H9 (cell line): ENCODE measurements around the gene CDCA3. TPM values are rescaled to one million over a fixed set of nuclear protein-coding genes. Genes with fewer than 3 reads are reported as not detected.

Experiments used
- DNase-seq: peaks from one replicate; pipeline ENCODE4 v3.0.0-alpha.2; 2017
- H2AFZ ChIP-seq: one replicate; pipeline ENCODE4 v1.6.1; 2013; ENCODE audit warnings: mild to moderate bottlenecking, low read length, control low read depth, moderate library complexity
- H2AK5ac ChIP-seq: 2 replicates; pipeline ENCODE4 v1.6.1; 2013; ENCODE audit warnings: low read length, control low read depth, mixed read lengths; ENCODE audit not compliant: insufficient read length
- H2BK120ac ChIP-seq: one replicate; pipeline ENCODE4 v1.6.1; 2013; ENCODE audit warnings: low read depth, mild to moderate bottlenecking, low read length, control low read depth, inconsistent platforms; ENCODE audit not compliant: poor library complexity, severe bottlenecking
- H2BK12ac ChIP-seq: 2 replicates; pipeline ENCODE4 v1.6.1; 2013; ENCODE audit warnings: low read length, control low read depth, mixed read lengths, low read depth; ENCODE audit not compliant: insufficient read length
- H2BK15ac ChIP-seq: 2 replicates; pipeline ENCODE4 v1.6.1; 2013; ENCODE audit warnings: low read depth, low read length, control low read depth
- H2BK20ac ChIP-seq: one replicate; pipeline ENCODE4 v1.6.1; 2013; ENCODE audit warnings: low read depth, mild to moderate bottlenecking, low read length, control low read depth, inconsistent platforms; ENCODE audit not compliant: poor library complexity, severe bottlenecking
- H2BK5ac ChIP-seq: 2 replicates; pipeline ENCODE4 v1.6.1; 2013; ENCODE audit warnings: low read length, control low read depth, mixed read lengths; ENCODE audit not compliant: insufficient read length
- H3K14ac ChIP-seq: 2 replicates; pipeline ENCODE4 v1.6.1; 2013; ENCODE audit warnings: low read length, control low read depth; ENCODE audit not compliant: insufficient read depth
- H3K18ac ChIP-seq: 2 replicates; pipeline ENCODE4 v1.6.1; 2013; ENCODE audit warnings: low read depth, mild to moderate bottlenecking, mixed read lengths, low read length, control low read depth; ENCODE audit not compliant: insufficient read length
- H3K23ac ChIP-seq: 2 replicates; pipeline ENCODE4 v1.6.1; 2013; ENCODE audit warnings: low read length, control low read depth, mixed read lengths, low read depth; ENCODE audit not compliant: insufficient read length
- H3K23me2 ChIP-seq: 2 replicates; pipeline ENCODE4 v1.6.1; 2013; ENCODE audit warnings: low read depth, mild to moderate bottlenecking, mixed read lengths, low read length, control low read depth; ENCODE audit not compliant: insufficient read length, poor library complexity, severe bottlenecking
- H3K27ac ChIP-seq: 2 replicates; pipeline ENCODE4 v1.5.1; 2013; ENCODE audit warnings: low read length, control low read depth, mixed read lengths, low read depth; ENCODE audit not compliant: insufficient read length
- H3K27me3 ChIP-seq: 2 replicates; pipeline ENCODE4 v1.6.1; 2013; ENCODE audit warnings: low read length, control low read depth, inconsistent platforms; ENCODE audit not compliant: insufficient read depth
- H3K4ac ChIP-seq: 2 replicates; pipeline ENCODE4 v1.6.1; 2013; ENCODE audit warnings: low read depth, mild to moderate bottlenecking, control low read depth, inconsistent platforms, low read length, moderate library complexity
- H3K4me1 ChIP-seq: 2 replicates; pipeline ENCODE4 v1.6.1; 2013; ENCODE audit warnings: low read length, control low read depth, inconsistent platforms; ENCODE audit not compliant: insufficient read depth
- H3K4me2 ChIP-seq: 2 replicates; pipeline ENCODE4 v1.6.1; 2013; ENCODE audit warnings: low read length, control low read depth, mixed read lengths; ENCODE audit not compliant: insufficient read length, insufficient read depth
- H3K56ac ChIP-seq: 2 replicates; pipeline ENCODE4 v1.6.1; 2013; ENCODE audit warnings: low read depth, mild to moderate bottlenecking, mixed read lengths, low read length, control low read depth; ENCODE audit not compliant: insufficient read length
- H3K79me1 ChIP-seq: 2 replicates; pipeline ENCODE4 v1.6.1; 2013; ENCODE audit warnings: low read depth, mild to moderate bottlenecking, moderate library complexity, low read length, control low read depth, inconsistent platforms; ENCODE audit not compliant: insufficient read depth, poor library complexity, severe bottlenecking
- H3K79me2 ChIP-seq: 2 replicates; pipeline ENCODE4 v1.6.1; 2013; ENCODE audit warnings: low read length, control low read depth, inconsistent platforms; ENCODE audit not compliant: insufficient read depth
- H3K9ac ChIP-seq: 2 replicates; pipeline ENCODE4 v1.6.1; 2013; ENCODE audit warnings: low read length, control low read depth, mixed read lengths; ENCODE audit not compliant: insufficient read length; ENCODE audit errors: extremely low read depth
- H3K9me3 ChIP-seq: one replicate; pipeline ENCODE4 v1.6.1; 2013; ENCODE audit warnings: low read depth, low read length, inconsistent platforms; ENCODE audit not compliant: control insufficient read depth
- H3T11ph ChIP-seq: one replicate; pipeline ENCODE4 v1.6.1; 2013; ENCODE audit warnings: mild to moderate bottlenecking, low read length, control low read depth, inconsistent platforms
- H4K20me1 ChIP-seq: one replicate; pipeline ENCODE4 v1.6.1; 2013; ENCODE audit not compliant: control insufficient read depth, insufficient read length, insufficient read depth
- H4K5ac ChIP-seq: 2 replicates; pipeline ENCODE4 v1.6.1; 2013; ENCODE audit warnings: low read depth, mild to moderate bottlenecking, mixed read lengths, low read length, control low read depth; ENCODE audit not compliant: insufficient read length
- H4K8ac ChIP-seq: replicated peaks from 2 replicates; pipeline ENCODE4 v1.6.1; 2013; ENCODE audit warnings: low read length, control low read depth, mixed read lengths, low read depth; ENCODE audit not compliant: insufficient read length
- H4K91ac ChIP-seq: 2 replicates; pipeline ENCODE4 v1.6.1; 2013; ENCODE audit warnings: low read depth, mild to moderate bottlenecking, moderate library complexity, mixed read lengths, low read length, control low read depth; ENCODE audit not compliant: insufficient read length
- H3K27ac Mint-ChIP-seq, 3 experiments: 2 replicates in 2 of 3; 3 replicates in 1 of 3; pipeline ENCODE4 v1.8.0; 2020 to 2021; ENCODE audit warnings: mixed read lengths in 3 of 3, mild to moderate bottlenecking in 1 of 3, moderate library complexity in 1 of 3
- H3K27me3 Mint-ChIP-seq: 2 replicates; pipeline ENCODE4 v1.8.0; 2021; ENCODE audit warnings: low read depth, mild to moderate bottlenecking, moderate library complexity, mixed read lengths
- H3K36me3 Mint-ChIP-seq, 3 experiments: 2 replicates in 2 of 3; 3 replicates in 1 of 3; pipeline ENCODE4 v1.8.0; 2020 to 2021; ENCODE audit warnings: low read depth in 3 of 3, mixed read lengths in 3 of 3; ENCODE audit not compliant: insufficient read depth in 1 of 3
- H3K4me1 Mint-ChIP-seq, 2 experiments: 2 replicates each; pipeline ENCODE4 v1.8.0; 2020; ENCODE audit warnings: mixed read lengths in 2 of 2
- H3K4me3 Mint-ChIP-seq, 2 experiments: 2 replicates in 1 of 2; 3 replicates in 1 of 2; pipeline ENCODE4 v1.8.0; 2020 to 2021; ENCODE audit warnings: mild to moderate bottlenecking in 2 of 2, mixed read lengths in 2 of 2, moderate library complexity in 1 of 2
- H3K9me3 Mint-ChIP-seq, 2 experiments: 2 replicates in 1 of 2; 3 replicates in 1 of 2; pipeline ENCODE4 v1.8.0; 2020; ENCODE audit warnings: mild to moderate bottlenecking in 2 of 2, mixed read lengths in 2 of 2, moderate library complexity in 1 of 2
- WGBS: extraction: QIAGEN DNeasy Blood & Tissue Kit; methylation state at CpG from one replicate; pipeline ENCODE4 v1.1.7; 2013; ENCODE audit warnings: missing lambda C conversion rate, low lambda C conversion rate, mixed read lengths; ENCODE audit not compliant: insufficient read length; ENCODE audit errors: extremely low coverage; 5-methylcytosine and 5-hydroxymethylcytosine counted together
- total RNA-seq: library from RNA; stranded (reverse); gene quantifications from 2 replicates; pipeline ENCODE4 v1.2.1, GENCODE V29; 2021
- TF ChIP-seq, protein P1 (sequence below): fragments of 200-600 bp; sonication (generic); conservative IDR thresholded peaks from 3 replicates; pipeline ENCODE4 v1.8.0; 2021; ENCODE audit warnings: antibody characterized with exemption, mild to moderate bottlenecking

Gene CDCA3
- total RNA-seq, 1 experiment from 2014 or later, result 45.1 TPM

DNA sequence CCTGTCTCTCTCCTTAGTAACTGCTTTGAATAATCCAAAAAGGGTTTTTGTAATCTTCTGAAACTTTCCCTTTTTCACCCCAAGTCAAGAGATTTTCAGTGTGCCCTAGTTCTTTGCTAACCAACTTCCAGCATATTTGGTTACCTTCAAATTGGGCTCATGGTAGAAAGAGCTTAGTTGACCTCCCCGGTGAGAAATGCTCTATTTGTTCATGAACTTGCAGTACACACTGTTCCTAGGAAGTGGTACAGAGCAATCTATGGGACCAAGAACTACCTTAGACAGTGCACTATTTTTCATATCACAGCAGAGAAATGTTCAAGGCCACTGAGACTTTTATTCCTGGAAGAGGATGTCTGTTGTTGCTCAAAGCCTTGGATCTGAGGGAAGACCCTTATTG, 2.5 kb upstream of the CDCA3 start:
- Histone ChIP-seq H3K4ac (no peak overlapping the region), H3T11ph (no peak overlapping the region), H3K27me3 (no peaks in the 10 kb centered on the region), H3K27ac (no peak overlapping the region), H4K91ac (no peak overlapping the region), H2AK5ac (no peak overlapping the region), H3K14ac (no peak overlapping the region), H2BK20ac (no peak overlapping the region), H3K23me2 (peaks cover 16% of the 10 kb centered on the region), H4K5ac (no peak overlapping the region), H3K9ac (no peak overlapping the region), H3K56ac (no peak overlapping the region), H4K20me1 (peaks cover 2% of the 10 kb centered on the region), H3K79me1 (no peaks in the 10 kb centered on the region), H2BK12ac (no peak overlapping the region), H2BK15ac (no peak overlapping the region), H2BK5ac (no peak overlapping the region), H3K79me2 (peaks cover 5% of the 10 kb centered on the region; the same call in 1 of the 2 replicates), H3K4me1 (no peaks in the 10 kb centered on the region; the same call in 1 of the 2 replicates), H2AFZ (no peak overlapping the region), H3K18ac (no peak overlapping the region), H3K4me2 (no peak overlapping the region), H4K8ac (no peak overlapping the region), H2BK120ac (no peak overlapping the region), H3K23ac (no peak overlapping the region), H3K9me3 (no peaks in the 10 kb centered on the region)
- peaks cover 24 to 26% of the 10 kb centered on the region in 2 experiments for H3K4me1 Mint-ChIP-seq
- H3K27ac Mint-ChIP-seq, result peak overlapping the region in 2 of 3 experiments; percentile 71 to 84; a peak in 3 of 7 replicates
- no peaks in the 10 kb centered on the region for H3K27me3 Mint-ChIP-seq
- H3K9me3 Mint-ChIP-seq, result no peaks in the 10 kb centered on the region; a peak in 1 of 5 replicates
- DNase-seq, result no peak
- WGBS, result no CpG with 5 or more reads among the region's 1 CpG
- peak overlapping the region; percentile 94 to 98 for H3K4me3 Mint-ChIP-seq
- TF ChIP-seq, protein P1, sequence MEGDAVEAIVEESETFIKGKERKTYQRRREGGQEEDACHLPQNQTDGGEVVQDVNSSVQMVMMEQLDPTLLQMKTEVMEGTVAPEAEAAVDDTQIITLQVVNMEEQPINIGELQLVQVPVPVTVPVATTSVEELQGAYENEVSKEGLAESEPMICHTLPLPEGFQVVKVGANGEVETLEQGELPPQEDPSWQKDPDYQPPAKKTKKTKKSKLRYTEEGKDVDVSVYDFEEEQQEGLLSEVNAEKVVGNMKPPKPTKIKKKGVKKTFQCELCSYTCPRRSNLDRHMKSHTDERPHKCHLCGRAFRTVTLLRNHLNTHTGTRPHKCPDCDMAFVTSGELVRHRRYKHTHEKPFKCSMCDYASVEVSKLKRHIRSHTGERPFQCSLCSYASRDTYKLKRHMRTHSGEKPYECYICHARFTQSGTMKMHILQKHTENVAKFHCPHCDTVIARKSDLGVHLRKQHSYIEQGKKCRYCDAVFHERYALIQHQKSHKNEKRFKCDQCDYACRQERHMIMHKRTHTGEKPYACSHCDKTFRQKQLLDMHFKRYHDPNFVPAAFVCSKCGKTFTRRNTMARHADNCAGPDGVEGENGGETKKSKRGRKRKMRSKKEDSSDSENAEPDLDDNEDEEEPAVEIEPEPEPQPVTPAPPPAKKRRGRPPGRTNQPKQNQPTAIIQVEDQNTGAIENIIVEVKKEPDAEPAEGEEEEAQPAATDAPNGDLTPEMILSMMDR, result no peak
- H3K36me3 Mint-ChIP-seq, result peaks cover 27 to 60% (median 59%) of the 10 kb centered on the region in 3 experiments; a peak in 6 of 7 replicates
